Transverse colon (tissue), 4 donors: ENCODE results near the gene DOCK1. TPM values are rescaled to one million over a fixed set of nuclear protein-coding genes. Genes with fewer than 3 reads are reported as not detected.

Source experiments
- DNase-seq: peaks from one replicate; pipeline ENCODE4 v3.0.0-alpha.2; 2019
- H3K27ac ChIP-seq, 4 donors: fragments of 200-600 bp; sonication (generic); 2 replicates each; pipeline ENCODE4 v1.5.1; 2016 to 2018; ENCODE audit warnings: inconsistent platforms in 4 of 4
- H3K27me3 ChIP-seq: fragments of 200-600 bp; sonication (generic); 2 replicates; pipeline ENCODE4 v1.5.1; 2017; ENCODE audit warnings: inconsistent platforms
- H3K36me3 ChIP-seq, 4 donors: fragments of 200-600 bp; sonication (generic); 2 replicates each; pipeline ENCODE4 v1.5.1; 2017 to 2019; ENCODE audit warnings: inconsistent platforms in 4 of 4
- H3K4me1 ChIP-seq, 4 donors: fragments of 200-600 bp; sonication (generic); 2 replicates each; pipeline ENCODE4 v1.5.1; 2017 to 2020; ENCODE audit warnings: inconsistent platforms in 4 of 4
- H3K4me3 ChIP-seq, 4 donors: fragments of 200-600 bp; sonication (generic); 1 replicate in 1 of 4; 2 replicates in 3 of 4; pipeline versions ENCODE4 v1.5.1 to v1.6.1; 2017 to 2019; ENCODE audit warnings: inconsistent platforms in 4 of 4
- H3K9me3 ChIP-seq, 2 donors: fragments of 200-600 bp; sonication (generic); 2 replicates each; pipeline ENCODE4 v1.5.1; 2017 to 2019; ENCODE audit warnings: inconsistent platforms in 2 of 2
- CTCF ChIP-seq, 5 experiments: fragments of 200-600 bp in 3 of 5; fragments of 450-650 bp in 2 of 5; sonication (generic) in 3 of 5; IDR thresholded peaks; 1 replicate in 2 of 5; 2 replicates in 3 of 5; pipeline ENCODE4 v1.5.1; 2016 to 2017; ENCODE audit warnings: antibody characterized with exemption in 5 of 5, inconsistent platforms in 3 of 5, mild to moderate bottlenecking in 2 of 5, moderate library complexity in 1 of 5
- EP300 ChIP-seq: sonication (generic); formaldehyde crosslinking; IDR thresholded peaks from one replicate; pipeline ENCODE4 v1.6.1; 2017; ENCODE audit warnings: antibody characterized with exemption, low read depth
- POLR2A ChIP-seq: fragments of 450-650 bp; IDR thresholded peaks from one replicate; pipeline ENCODE4 v1.6.1; 2016; ENCODE audit warnings: antibody characterized with exemption, mild to moderate bottlenecking, moderate library complexity
- POLR2AphosphoS5 ChIP-seq, 3 donors: sonication (generic); formaldehyde crosslinking; IDR thresholded peaks; one replicate each; pipeline ENCODE4 v1.6.1; 2016; ENCODE audit warnings: antibody characterized with exemption in 3 of 3
- WGBS, 2 donors: methylation state at CpG; one replicate each; pipeline ENCODE4 v1.1.5; 2018; ENCODE audit warnings: low coverage in 1 of 2; 5-methylcytosine and 5-hydroxymethylcytosine counted together
- in situ Hi-C, 4 donors: fragments of 200-750 bp; cut with MboI; loops; one replicate each; pipeline versions ENCODE4 v1.15.0 to v1.15.1; 2017; ENCODE audit warnings: low sequenced_read_pairs in 3 of 4, low pct_ligation_motif_present in 1 of 4, low pct_unique_long_range_greater_than_20kb in 1 of 4
- intact Hi-C: fragments of 100-400 bp; cut with DNase I; formaldehyde crosslinking; loops from one replicate; pipeline ENCODE4 v1.15.1; 2023; ENCODE audit warnings: low total_unique reads
- total RNA-seq, 4 donors: library from RNA; depleted of rRNA; stranded (reverse); fragments of >200 nt; gene quantifications; one replicate each; pipeline ENCODE4 v1.1.0, GENCODE V29; 2016

Gene DOCK1
- total RNA-seq, 4 donors from 2014 or later, result 75.1 to 200 (median 92.5) TPM

GRCh38 chr10:126908225-126908624, 3.0 kb downstream of the DOCK1 start:
- Histone ChIP-seq H3K4me3 (no peak overlapping the region), H3K9me3 (no peaks in the 10 kb centered on the region), H3K36me3 (no peaks in the 10 kb centered on the region), H3K4me1 (peaks cover 0 to 26% (median 15%) of the 10 kb centered on the region in 4 donors), H3K27ac (no peak overlapping the region), H3K27me3 (no peaks in the 10 kb centered on the region)
- intact Hi-C loops, result no loop called here
- 62 to 77% methylated on average over 4 to 5 of the region's 5 CpGs for WGBS, 2 donors
- in situ Hi-C loops, result no loop called here
- DNase-seq, result no peak
- TF ChIP-seq CTCF (IDR thresholded peaks at IDR 0.05) (no peak), POLR2AphosphoS5 (IDR thresholded peaks at IDR 0.05) (no peak), POLR2A (no peak), EP300 (no peak)

- no peaks in the 10 kb centered on the region for H3K9me3 ChIP-seq
- in situ Hi-C loops (no loop called here), intact Hi-C loops (no loop called here)
- no peak overlapping the region for H3K4me3 ChIP-seq
- H3K27ac ChIP-seq, result no peak overlapping the region
- H3K27me3 ChIP-seq, result no peaks in the 10 kb centered on the region
- H3K36me3 ChIP-seq, result no peaks in the 10 kb centered on the region
- DNase-seq, result no peak
- TF ChIP-seq EP300 (no peak), POLR2A (no peak), POLR2AphosphoS5 (IDR thresholded peaks at IDR 0.05) (no peak), CTCF (IDR thresholded peaks at IDR 0.05) (no peak)
- 48 to 61% methylated on average over 7 of the region's 7 CpGs for WGBS, 2 donors
- H3K4me1 ChIP-seq, result peaks cover 0 to 26% (median 15%) of the 10 kb centered on the region in 4 donors
These were observed 3.5 kb downstream of the DOCK1 start for GRCh38 chr10:126908729-126909128.

- no peak overlapping the region for H3K4me3 ChIP-seq
- peaks cover 0 to 23% (median 14%) of the 10 kb centered on the region in 4 donors for H3K4me1 ChIP-seq
- intact Hi-C loops (no loop called here), in situ Hi-C loops (no loop called here)
- 97% methylated on average over 4 of the region's 4 CpGs; no CpG with 5 or more reads in 1 of the 2 donors for WGBS, 2 donors
- no peak for DNase-seq
- H3K27me3 ChIP-seq, result no peaks in the 10 kb centered on the region
- no peak overlapping the region for H3K27ac ChIP-seq
- no peaks in the 10 kb centered on the region for H3K9me3 ChIP-seq
- TF ChIP-seq POLR2A (no peak), EP300 (no peak), POLR2AphosphoS5 (IDR thresholded peaks at IDR 0.05) (no peak), CTCF (IDR thresholded peaks at IDR 0.05) (no peak)
- no peaks in the 10 kb centered on the region for H3K36me3 ChIP-seq
These were observed 3.9 kb downstream of the DOCK1 start for GRCh38 chr10:126909147-126909546.

GRCh38 chr10:126910196-126910595, 5.0 kb downstream of the DOCK1 start:
- DNase-seq, result no peak
- no peak for TF ChIP-seq POLR2AphosphoS5 (IDR thresholded peaks at IDR 0.05)
- TF ChIP-seq CTCF (IDR thresholded peaks at IDR 0.05), result no peak
- TF ChIP-seq EP300, result no peak
- TF ChIP-seq POLR2A, result no peak
- 86 to 91% methylated on average over 7 of the region's 7 CpGs for WGBS, 2 donors
- Histone ChIP-seq H3K27me3 (no peaks in the 10 kb centered on the region), H3K27ac (no peak overlapping the region), H3K9me3 (no peaks in the 10 kb centered on the region), H3K36me3 (no peaks in the 10 kb centered on the region), H3K4me3 (no peak overlapping the region), H3K4me1 (peaks cover 0 to 15% (median 7%) of the 10 kb centered on the region in 4 donors)
- in situ Hi-C loops, result no loop called here
- intact Hi-C loops, result no loop called here
